Left lung (tissue), 10 donors: Measurements from ENCODE around the gene CCDC187. TPM values are rescaled to one million over a fixed set of nuclear protein-coding genes. Genes with fewer than 3 reads are reported as not detected.

Experiments used
- ATAC-seq: fragments of 200-7000 bp; cut with Tn5 transposase; one replicate; pipeline ENCODE4 v1.9.1; 2020; ENCODE audit warnings: moderate library complexity
- DNase-seq, 4 donors: peaks; one replicate each; pipeline ENCODE4 v3.0.0-alpha.2; 2013 to 2020
- H3K27ac ChIP-seq, 2 donors: fragments of 200-600 bp; sonication (generic) in 1 of 2; one replicate each; pipeline versions ENCODE4 v1.5.0 to v1.8.0; 2020 to 2021
- H3K27me3 ChIP-seq, 2 donors: fragments of 200-600 bp; sonication (generic) in 1 of 2; one replicate each; pipeline versions ENCODE4 v1.5.0 to v1.8.0; 2020 to 2021
- H3K36me3 ChIP-seq, 2 donors: fragments of 200-600 bp; sonication (generic) in 1 of 2; one replicate each; pipeline versions ENCODE4 v1.5.0 to v1.8.0; 2020 to 2021
- H3K4me1 ChIP-seq, 2 donors: fragments of 200-600 bp; one replicate each; pipeline ENCODE4 v1.8.0; 2021
- H3K4me3 ChIP-seq, 2 donors: fragments of 200-600 bp; sonication (generic) in 1 of 2; one replicate each; pipeline versions ENCODE4 v1.5.0 to v1.8.0; 2020 to 2021; ENCODE audit warnings: mild to moderate bottlenecking in 1 of 2
- H3K9me3 ChIP-seq, 2 donors: fragments of 200-600 bp; sonication (generic) in 1 of 2; one replicate each; pipeline versions ENCODE4 v1.5.0 to v1.8.0; 2020 to 2021
- intact Hi-C, 2 donors: fragments of 100-400 bp; cut with DNase I; formaldehyde crosslinking; loops; one replicate each; pipeline versions ENCODE4 v1.11.2 to v1.14.2; 2022
- polyA plus RNA-seq, 6 donors: library from polyadenylated mRNA; unstranded; fragments of 120-200 nt; gene quantifications; one replicate each; pipeline ENCODE4 v1.2.1, GENCODE V29; 2013; ENCODE audit not compliant: insufficient read length in 6 of 6
- total RNA-seq, 2 donors: library from RNA; stranded (reverse); fragmentation: NEBNext Ultra II Directional; extraction: Animal tissue kit (Norgen Biotek cat#: 25700); gene quantifications; one replicate each; pipeline ENCODE4 v1.2.1, GENCODE V29; 2021
- TF ChIP-seq, protein P1 (sequence below), 2 donors: fragments of 200-600 bp; sonication (generic) in 1 of 2; IDR thresholded peaks; one replicate each; pipeline versions ENCODE4 v1.5.0 to v1.8.0; 2021; ENCODE audit warnings: antibody characterized with exemption in 2 of 2
- donor health status: DM: no; HTN: yes; CAD: no.
- donor health status: DM: no; HTN: no; CAD: no.

Gene CCDC187
- total and polyA plus RNA-seq, 8 donors: 0.47 to 3.0 (median 1.9) TPM

DNA sequence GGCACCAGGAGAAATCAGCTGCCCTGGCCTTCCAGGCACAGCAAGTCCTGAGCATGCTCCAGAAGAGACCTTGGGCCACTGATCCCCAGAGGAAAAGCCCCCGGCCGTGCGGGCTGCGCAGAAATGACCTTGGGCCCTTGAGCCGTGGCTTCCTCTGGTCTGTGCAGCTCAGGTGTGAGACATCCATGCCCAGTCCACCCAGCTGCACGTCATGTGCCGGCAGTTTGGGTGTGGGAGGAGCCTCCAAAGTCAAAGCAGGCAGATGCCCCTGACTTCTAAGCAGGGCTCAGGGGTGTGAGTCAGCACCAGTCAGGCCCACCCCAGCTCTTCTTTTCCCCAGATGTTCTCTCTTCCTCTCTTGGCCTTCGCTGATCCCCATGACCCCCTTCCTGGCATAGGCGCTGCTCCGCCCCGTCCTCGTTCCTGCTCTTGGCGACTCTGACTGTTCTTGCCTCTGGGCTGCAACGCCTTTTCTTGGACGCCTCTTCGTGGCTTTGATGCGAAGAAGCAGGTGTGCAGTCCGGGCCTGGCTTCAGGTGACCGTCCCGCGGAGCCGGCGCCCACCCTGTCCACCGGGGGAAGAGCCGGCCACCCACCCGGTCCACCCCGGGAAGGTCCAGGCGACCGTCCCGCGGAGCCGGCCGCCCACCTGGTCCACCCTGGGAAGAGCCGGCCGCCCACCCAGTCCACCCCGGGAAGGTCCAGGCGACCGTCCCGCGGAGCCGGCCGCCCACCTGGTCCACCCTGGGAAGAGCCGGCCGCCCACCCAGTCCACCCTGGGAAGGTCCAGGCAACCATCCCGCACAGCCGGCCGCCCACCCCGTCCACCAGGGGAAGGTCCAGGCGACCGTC is 52.4 kb downstream of the CCDC187 start:
- H3K4me1 ChIP-seq: no peaks in the 10 kb centered on the region
- no peak for ATAC-seq
- no peaks in the 10 kb centered on the region for H3K36me3 ChIP-seq
- intact Hi-C loops: no loop called here
- TF ChIP-seq, protein P1, sequence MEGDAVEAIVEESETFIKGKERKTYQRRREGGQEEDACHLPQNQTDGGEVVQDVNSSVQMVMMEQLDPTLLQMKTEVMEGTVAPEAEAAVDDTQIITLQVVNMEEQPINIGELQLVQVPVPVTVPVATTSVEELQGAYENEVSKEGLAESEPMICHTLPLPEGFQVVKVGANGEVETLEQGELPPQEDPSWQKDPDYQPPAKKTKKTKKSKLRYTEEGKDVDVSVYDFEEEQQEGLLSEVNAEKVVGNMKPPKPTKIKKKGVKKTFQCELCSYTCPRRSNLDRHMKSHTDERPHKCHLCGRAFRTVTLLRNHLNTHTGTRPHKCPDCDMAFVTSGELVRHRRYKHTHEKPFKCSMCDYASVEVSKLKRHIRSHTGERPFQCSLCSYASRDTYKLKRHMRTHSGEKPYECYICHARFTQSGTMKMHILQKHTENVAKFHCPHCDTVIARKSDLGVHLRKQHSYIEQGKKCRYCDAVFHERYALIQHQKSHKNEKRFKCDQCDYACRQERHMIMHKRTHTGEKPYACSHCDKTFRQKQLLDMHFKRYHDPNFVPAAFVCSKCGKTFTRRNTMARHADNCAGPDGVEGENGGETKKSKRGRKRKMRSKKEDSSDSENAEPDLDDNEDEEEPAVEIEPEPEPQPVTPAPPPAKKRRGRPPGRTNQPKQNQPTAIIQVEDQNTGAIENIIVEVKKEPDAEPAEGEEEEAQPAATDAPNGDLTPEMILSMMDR (IDR thresholded peaks at IDR 0.05): no peak
- H3K4me3 ChIP-seq: no peak overlapping the region
- H3K27me3 ChIP-seq: peaks cover 0 to 44% of the 10 kb centered on the region in 2 donors
- H3K9me3 ChIP-seq: no peaks in the 10 kb centered on the region
- H3K27ac ChIP-seq: no peak overlapping the region
- peak in 1 of 4 donors; percentile 70 for DNase-seq

DNA sequence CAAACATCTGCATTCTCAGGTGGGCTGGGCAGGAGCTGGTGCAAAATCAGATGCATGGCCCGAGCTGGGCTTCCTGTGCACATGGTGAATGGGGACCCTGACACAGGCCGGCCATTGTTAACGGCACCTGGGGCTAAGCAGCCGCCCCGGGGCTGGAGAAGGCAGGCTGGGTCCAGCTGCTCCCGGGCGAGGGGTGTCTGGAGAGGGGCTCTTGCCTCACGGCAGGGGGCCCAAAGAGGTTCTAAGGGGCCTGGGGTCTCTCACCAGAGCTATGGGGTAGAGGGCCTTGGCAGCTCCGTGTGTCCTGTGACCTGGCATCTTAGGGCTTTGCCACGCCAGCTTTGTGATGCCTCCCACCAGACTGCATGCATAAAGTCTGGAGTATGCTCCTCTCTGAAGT is 53.2 kb downstream of the CCDC187 start:
- Histone ChIP-seq H3K27ac (no peak overlapping the region), H3K36me3 (no peaks in the 10 kb centered on the region), H3K4me1 (no peaks in the 10 kb centered on the region), H3K9me3 (no peaks in the 10 kb centered on the region), H3K4me3 (no peak overlapping the region), H3K27me3 (peaks cover 0 to 36% of the 10 kb centered on the region in 2 donors)
- DNase-seq: peak in 1 of 4 donors; percentile 67
- intact Hi-C loops: no loop called here
- no peak for ATAC-seq
- TF ChIP-seq, protein P1 (IDR thresholded peaks at IDR 0.05): no peak

DNA sequence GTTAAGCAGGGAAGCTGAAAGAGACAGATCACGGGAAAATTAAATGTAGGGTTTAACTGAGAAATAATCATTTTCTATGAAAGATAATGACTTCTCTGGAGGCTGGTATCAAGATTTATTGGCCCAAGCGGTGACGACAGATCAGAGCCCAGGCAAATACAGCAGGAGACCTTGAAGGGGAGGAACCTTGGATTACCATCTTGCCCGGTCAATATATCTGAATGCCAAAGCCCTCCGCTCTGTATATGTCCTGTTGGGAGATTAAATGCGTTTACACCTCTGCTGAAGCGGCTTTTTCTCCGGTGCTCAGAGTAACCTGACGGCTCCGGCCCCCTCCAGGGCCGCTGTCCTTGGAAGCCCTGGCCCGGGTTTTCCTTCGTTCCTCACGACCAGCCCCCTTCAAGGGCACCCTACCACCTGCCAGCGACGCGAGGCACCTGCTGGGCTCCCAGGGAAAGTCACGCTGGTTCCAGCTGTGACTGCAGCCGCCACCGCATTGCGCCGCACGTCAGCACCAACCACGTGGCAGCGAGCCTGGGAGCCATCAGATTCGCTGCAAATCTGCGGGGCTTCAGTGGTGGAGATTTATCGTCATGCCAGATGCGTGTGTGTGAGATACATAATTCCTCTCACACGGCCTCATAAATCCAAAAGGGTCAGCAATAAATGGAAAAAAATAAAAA is 53.9 kb downstream of the CCDC187 start:
- no peaks in the 10 kb centered on the region for H3K36me3 ChIP-seq
- ATAC-seq (no peak), DNase-seq (peak in 1 of 4 donors; percentile 78)
- intact Hi-C loops: no loop called here
- peaks cover 0 to 29% of the 10 kb centered on the region in 2 donors for H3K27me3 ChIP-seq
- peaks cover 0 to under 1% of the 10 kb centered on the region in 2 donors for H3K4me1 ChIP-seq
- H3K4me3 ChIP-seq: no peak overlapping the region
- no peak overlapping the region for H3K27ac ChIP-seq
- no peaks in the 10 kb centered on the region for H3K9me3 ChIP-seq
- TF ChIP-seq, protein P1 (IDR thresholded peaks at IDR 0.05): no peak

DNA sequence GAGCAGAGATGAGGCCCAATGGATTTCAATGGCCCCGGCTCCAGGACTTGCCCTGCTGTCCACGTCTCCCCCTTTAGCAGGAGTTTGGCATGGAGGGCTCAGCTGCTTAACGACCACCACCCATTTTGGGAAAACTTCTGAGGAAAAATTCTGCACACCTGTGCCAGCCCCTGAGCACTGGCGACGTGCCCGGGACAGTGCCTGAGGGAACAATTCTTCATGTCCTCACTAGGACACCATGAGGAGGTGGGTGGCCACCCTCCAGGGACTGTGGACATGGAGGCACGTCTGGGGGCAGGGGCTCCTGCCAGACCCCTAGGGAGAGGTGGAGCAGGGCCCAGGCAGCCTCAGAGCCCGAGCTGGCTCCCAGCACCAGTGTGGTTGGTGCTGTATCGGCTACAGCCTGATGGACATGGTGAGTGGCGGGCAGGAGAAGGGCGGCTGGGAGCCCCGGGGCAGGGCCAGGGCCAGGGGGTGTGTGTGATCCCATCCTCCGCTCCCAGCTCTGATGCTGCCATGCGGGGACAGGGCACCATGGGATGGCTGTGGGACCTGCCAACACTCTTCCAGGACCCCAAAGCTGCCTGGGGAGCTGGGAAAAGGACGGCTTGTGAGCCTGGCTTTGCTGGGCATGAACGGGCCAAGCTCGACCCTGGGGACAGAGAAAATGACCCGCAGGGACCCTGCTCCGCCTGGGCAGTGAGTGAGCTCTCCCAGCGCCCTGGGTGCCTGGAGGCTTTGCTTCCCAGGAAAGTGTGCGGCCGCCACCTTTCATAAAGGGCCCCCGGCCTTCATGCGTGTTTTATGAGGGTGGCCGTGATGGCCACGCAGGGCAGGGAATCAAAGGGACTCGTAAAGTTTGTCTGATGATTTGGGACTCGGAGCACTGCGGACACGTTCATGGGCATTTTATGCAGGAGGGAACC is 54.7 kb downstream of the CCDC187 start:
- intact Hi-C loops: no loop called here

More for the DNA sequence above, 54.7 kb downstream of the CCDC187 start:
- peak in 1 of 4 donors; percentile 63 for DNase-seq
- Histone ChIP-seq H3K27ac (no peak overlapping the region), H3K27me3 (peaks cover 0 to 21% of the 10 kb centered on the region in 2 donors), H3K4me1 (peaks cover 7 to 9% of the 10 kb centered on the region in 2 donors), H3K9me3 (no peaks in the 10 kb centered on the region), H3K4me3 (no peak overlapping the region), H3K36me3 (no peaks in the 10 kb centered on the region)
- ATAC-seq: no peak
- TF ChIP-seq, protein P1 (IDR thresholded peaks at IDR 0.05): no peak
